SK-N-SH (cell line): ENCODE measurements around the gene NPR1. TPM values are rescaled to one million over a fixed set of nuclear protein-coding genes. Genes with fewer than 3 reads are reported as not detected.
"Not testable (repeated sequence)": the region's sequence is repeated elsewhere in the genome, so short reads cannot be mapped to it uniquely, and the experiment has no call there.

Experiments used
- CTCF ChIA-PET: fragments of 300-600, 350-600 bp; formaldehyde crosslinking; extraction: SDS; loops from one replicate; lab custom pipeline; 2021; lab: Yijun Ruan, JAX
- POLR2A ChIA-PET: fragments of 350-600 bp; sonication (Branson Sonifier 250); formaldehyde crosslinking; extraction: SDS; loops from one replicate; lab custom pipeline; 2020; ENCODE audit warnings: antibody characterized with exemption, inconsistent platforms; lab: Yijun Ruan, JAX
- DNase-seq: peaks from one replicate; pipeline ENCODE4 v3.0.0; 2012
- H2AFZ ChIP-seq: fragments of 200-600 bp; sonication (generic); 2 replicates; pipeline ENCODE4 v1.8.1; 2016; ENCODE audit warnings: antibody characterized with exemption, mild to moderate bottlenecking, low read depth
- H3F3A ChIP-seq: fragments of 200-600 bp; sonication (generic); replicated peaks from 2 replicates; pipeline ENCODE3; 2016; ENCODE audit warnings: antibody characterized with exemption, mild to moderate bottlenecking; ENCODE audit not compliant: insufficient read depth
- H3K27ac ChIP-seq, 2 experiments: fragments of 200-500 bp in 1 of 2; fragments of 200-600 bp in 1 of 2; sonication (Bioruptor generic) in 1 of 2; sonication (generic), shearing (Covaris generic) in 1 of 2; 2 replicates each; pipeline versions ENCODE4 v1.5.1 to v1.6.1; 2014 to 2016; ENCODE audit warnings: low read depth in 2 of 2, inconsistent platforms in 1 of 2, low read length in 1 of 2, mild to moderate bottlenecking in 1 of 2, mixed read lengths in 1 of 2
- H3K27me3 ChIP-seq: fragments of 200-600 bp; sonication (generic), shearing (Covaris generic); 2 replicates; pipeline ENCODE4 v1.6.1; 2016; ENCODE audit warnings: mixed run types; ENCODE audit not compliant: insufficient read depth
- H3K36me3 ChIP-seq, 2 experiments: fragments of 200-500 bp in 1 of 2; fragments of 200-600 bp in 1 of 2; sonication (Bioruptor generic) in 1 of 2; sonication (generic) in 1 of 2; replicated peaks in 1 of 2; 2 replicates each; pipeline versions ENCODE3 to v1.5.1; 2014 to 2016; ENCODE audit warnings: low read length in 1 of 2, mild to moderate bottlenecking in 1 of 2; ENCODE audit not compliant: insufficient read depth in 2 of 2, control insufficient read depth in 1 of 2
- H3K4me1 ChIP-seq, 2 experiments: fragments of 200-500 bp in 1 of 2; fragments of 200-600 bp in 1 of 2; sonication (Bioruptor generic) in 1 of 2; sonication (generic), shearing (Covaris generic) in 1 of 2; 2 replicates each; pipeline versions ENCODE4 v1.5.1 to v1.6.1; 2014 to 2016; ENCODE audit warnings: low read depth in 1 of 2, low read length in 1 of 2, mixed run types in 1 of 2; ENCODE audit not compliant: insufficient read depth in 2 of 2, control insufficient read depth in 1 of 2
- H3K4me2 ChIP-seq: fragments of 200-600 bp; sonication (generic), shearing (Covaris generic); 2 replicates; pipeline ENCODE4 v1.6.1; 2017; ENCODE audit warnings: mixed run types
- H3K4me3 ChIP-seq, 2 experiments: fragments of 200-500 bp in 1 of 2; fragments of 200-600 bp in 1 of 2; sonication (Bioruptor generic) in 1 of 2; sonication (generic), shearing (Covaris generic) in 1 of 2; 2 replicates each; pipeline versions ENCODE4 v1.5.1 to v1.8.1; 2014 to 2016; ENCODE audit warnings: low read depth in 2 of 2, inconsistent platforms in 1 of 2, low read length in 1 of 2, mild to moderate bottlenecking in 1 of 2, mixed read lengths in 1 of 2, moderate library complexity in 1 of 2
- H3K79me2 ChIP-seq: fragments of 200-600 bp; sonication (generic); 2 replicates; pipeline ENCODE4 v1.8.1; 2017; ENCODE audit warnings: mild to moderate bottlenecking; ENCODE audit not compliant: insufficient read depth
- H3K9ac ChIP-seq: fragments of 200-600 bp; sonication (generic); 2 replicates; pipeline ENCODE4 v1.6.1; 2017; ENCODE audit warnings: mixed run types
- H3K9me2 ChIP-seq: fragments of 200-600 bp; sonication (generic); 2 replicates; pipeline ENCODE4 v1.6.1; 2017; ENCODE audit warnings: mixed run types
- H3K9me3 ChIP-seq: fragments of 200-600 bp; sonication (generic); 2 replicates; pipeline ENCODE4 v1.6.1; 2017; ENCODE audit warnings: mixed run types, mild to moderate bottlenecking, moderate library complexity
- H4K20me1 ChIP-seq: fragments of 200-600 bp; sonication (generic); 2 replicates; pipeline ENCODE4 v1.6.1; 2017; ENCODE audit warnings: mild to moderate bottlenecking, mixed run types; ENCODE audit not compliant: insufficient read depth
- CTCF ChIP-seq: fragments of 200-600 bp; sonication (generic); IDR thresholded peaks from 2 replicates; pipeline ENCODE4 v1.6.1; 2017; ENCODE audit warnings: antibody characterized with exemption, mild to moderate bottlenecking, moderate library complexity
- ELF1 ChIP-seq: IDR thresholded peaks from 2 replicates; pipeline ENCODE4 v1.4.0; 2012
- FOXJ3 ChIP-seq: sonication (generic); formaldehyde crosslinking; IDR thresholded peaks from 2 replicates; pipeline ENCODE4 v1.5.1; 2020; ENCODE audit warnings: mild to moderate bottlenecking, missing genetic modification reagents
- GABPA ChIP-seq: IDR thresholded peaks from 2 replicates; pipeline ENCODE4 v1.4.0; 2012; ENCODE audit warnings: low read depth, mild to moderate bottlenecking
- IRF3 ChIP-seq: fragments of 150-350 bp; IDR thresholded peaks from 2 replicates; pipeline ENCODE4 v1.6.1; 2016; ENCODE audit warnings: mild to moderate bottlenecking, low read depth, low read length
- MXI1 ChIP-seq: IDR thresholded peaks from 2 replicates; pipeline ENCODE4 v1.6.1; 2012; ENCODE audit warnings: mild to moderate bottlenecking, low read depth, low read length, improper control_type of control experiment
- POLR2AphosphoS5 ChIP-seq: IDR thresholded peaks from 2 replicates; pipeline ENCODE4 v1.6.1; 2012; ENCODE audit warnings: low read depth, low read length
- RCOR1 ChIP-seq: fragments of 150-350 bp; IDR thresholded peaks from 2 replicates; pipeline ENCODE4 v1.6.1; 2017; ENCODE audit warnings: antibody characterized with exemption, low read length
- RFX5 ChIP-seq: IDR thresholded peaks from 2 replicates; pipeline ENCODE4 v1.6.1; 2012; ENCODE audit warnings: mild to moderate bottlenecking, improper control_type of control experiment, low read length
- RXRA ChIP-seq: IDR thresholded peaks from 2 replicates; pipeline ENCODE4 v1.4.0; 2012; ENCODE audit warnings: low read depth, mild to moderate bottlenecking, borderline replicate concordance
- SIN3A ChIP-seq: IDR thresholded peaks from 2 replicates; pipeline ENCODE4 v1.6.1; 2012; ENCODE audit warnings: low read depth, mild to moderate bottlenecking, low read length, moderate library complexity, borderline replicate concordance
- SMC3 ChIP-seq: IDR thresholded peaks from 2 replicates; pipeline ENCODE4 v1.6.1; 2012; ENCODE audit warnings: low read depth, low read length, improper control_type of control experiment
- TCF12 ChIP-seq: IDR thresholded peaks from 2 replicates; pipeline ENCODE4 v1.4.0; 2012
- TEAD4 ChIP-seq: IDR thresholded peaks from 2 replicates; pipeline ENCODE4 v1.4.0; 2012; ENCODE audit warnings: mild to moderate bottlenecking, borderline replicate concordance; ENCODE audit not compliant: insufficient read depth
- USF1 ChIP-seq: IDR thresholded peaks from 2 replicates; pipeline ENCODE4 v1.4.0; 2012; ENCODE audit warnings: low read depth, borderline replicate concordance
- YY1 ChIP-seq: IDR thresholded peaks from 2 replicates; pipeline ENCODE4 v1.4.0; 2012; ENCODE audit warnings: low read depth, mild to moderate bottlenecking
- ZBTB33 ChIP-seq: IDR thresholded peaks from 2 replicates; pipeline ENCODE4 v1.4.0; 2012; ENCODE audit warnings: low read depth, borderline replicate concordance
- WGBS: methylation state at CpG from one replicate; pipeline ENCODE4 v1.1.6; 2017; ENCODE audit warnings: low lambda C conversion rate; 5-methylcytosine and 5-hydroxymethylcytosine counted together
- polyA plus RNA-seq, 3 experiments: library from polyadenylated mRNA; depleted of rRNA; stranded (reverse); fragments of >200 nt; gene quantifications; 2 replicates each; pipeline ENCODE4 v1.2.3, GENCODE V29; 2012

The NPR1 gene
- polyA plus RNA-seq, 1 of the 3 experiments (the other 2 are of a cell fraction), result 0.12 TPM

GRCh38 chr1:153711026-153711425, 32.5 kb downstream of the NPR1 start:
- Histone ChIP-seq H3K4me3 (no peak overlapping the region), H3K27ac (no peak overlapping the region), H3K9me2 (no peaks in the 10 kb centered on the region), H2AFZ (no peak overlapping the region), H3K4me2 (no peak overlapping the region), H4K20me1 (no peaks in the 10 kb centered on the region), H3K4me1 (no peaks in the 10 kb centered on the region), H3K79me2 (no peaks in the 10 kb centered on the region), H3K27me3 (no peaks in the 10 kb centered on the region; the same call in 1 of the 2 replicates), H3F3A (peaks cover 3% of the 10 kb centered on the region), H3K36me3 (no peaks in the 10 kb centered on the region), H3K9ac (no peak overlapping the region), H3K9me3 (no peaks in the 10 kb centered on the region)
- CTCF ChIA-PET, result interaction anchor here (1.1 kb wide), 1 partner anchor 54 kb away, joined by 3 read pairs; no protein-coding TSS in a partner anchor
- POLR2A ChIA-PET, result no interaction called here
- DNase-seq, result no peak
- 51% methylated on average over 7 of the region's 7 CpGs for WGBS
- TF ChIP-seq SIN3A (no peak), TEAD4 (no peak), ELF1 (no peak), CTCF (no peak)

- H3K9ac ChIP-seq, POLR2A ChIA-PET, H3K4me3 ChIP-seq, H3K27me3 ChIP-seq, H3F3A ChIP-seq, H3K79me2 ChIP-seq, H3K9me3 ChIP-seq, H3K36me3 ChIP-seq, H2AFZ ChIP-seq, DNase-seq, H3K4me1 ChIP-seq, H3K27ac ChIP-seq, H3K4me2 ChIP-seq, H3K9me2 ChIP-seq, H4K20me1 ChIP-seq: not testable (repeated sequence)
- CTCF ChIA-PET, result interaction anchor here (0.7 to 1.6 kb wide), 6 partner anchors 12 to 41 kb away, joined by 3 to 5 read pairs (median 4); partner anchors contain the start of genes INTS3 and NPR1
- 57% methylated on average over 5 of the region's 5 CpGs for WGBS
Observed at GRCh38 chr1:153716211-153716610, 37.7 kb downstream of the NPR1 start.

- Histone ChIP-seq H2AFZ (no peak overlapping the region), H3K79me2 (no peaks in the 10 kb centered on the region), H3K4me2 (no peak overlapping the region), H3K9me2 (no peaks in the 10 kb centered on the region), H3K4me1 (no peaks in the 10 kb centered on the region), H3K9me3 (no peaks in the 10 kb centered on the region), H3F3A (no peaks in the 10 kb centered on the region), H3K36me3 (no peaks in the 10 kb centered on the region), H3K4me3 (no peak overlapping the region), H3K9ac (no peak overlapping the region), H3K27me3 (no peaks in the 10 kb centered on the region; the same call in 1 of the 2 replicates), H4K20me1 (no peaks in the 10 kb centered on the region), H3K27ac (no peak overlapping the region)
- no peak for DNase-seq
- POLR2A ChIA-PET, result no interaction called here
- CTCF ChIA-PET, result interaction anchor here (1.4 to 1.6 kb wide), 2 partner anchors 36 to 38 kb away, joined by 3 to 5 read pairs; partner anchors contain the start of gene NPR1
- WGBS, result 45% methylated on average over 3 of the region's 3 CpGs
- no peak for TF ChIP-seq POLR2AphosphoS5
- no peak for TF ChIP-seq ZBTB33
- no peak for TF ChIP-seq SIN3A
- TF ChIP-seq MXI1, result no peak
- no peak for TF ChIP-seq TEAD4
- no peak for TF ChIP-seq USF1
- TF ChIP-seq TCF12, result no peak
- no peak for TF ChIP-seq RXRA
- no peak for TF ChIP-seq SMC3
- no peak for TF ChIP-seq GABPA
- TF ChIP-seq YY1, result no peak
- no peak for TF ChIP-seq RCOR1
- no peak for TF ChIP-seq RFX5
- no peak for TF ChIP-seq IRF3
- no peak for TF ChIP-seq FOXJ3 (CRISPR knock-in tag)
Observed at GRCh38 chr1:153717330-153717729, 38.8 kb downstream of the NPR1 start.
